ENCODE results near the gene SIAH2.

- TF ChIP-seq TCF12 (IDR thresholded peaks at IDR 0.05): no peak
- TF ChIP-seq, protein P1, sequence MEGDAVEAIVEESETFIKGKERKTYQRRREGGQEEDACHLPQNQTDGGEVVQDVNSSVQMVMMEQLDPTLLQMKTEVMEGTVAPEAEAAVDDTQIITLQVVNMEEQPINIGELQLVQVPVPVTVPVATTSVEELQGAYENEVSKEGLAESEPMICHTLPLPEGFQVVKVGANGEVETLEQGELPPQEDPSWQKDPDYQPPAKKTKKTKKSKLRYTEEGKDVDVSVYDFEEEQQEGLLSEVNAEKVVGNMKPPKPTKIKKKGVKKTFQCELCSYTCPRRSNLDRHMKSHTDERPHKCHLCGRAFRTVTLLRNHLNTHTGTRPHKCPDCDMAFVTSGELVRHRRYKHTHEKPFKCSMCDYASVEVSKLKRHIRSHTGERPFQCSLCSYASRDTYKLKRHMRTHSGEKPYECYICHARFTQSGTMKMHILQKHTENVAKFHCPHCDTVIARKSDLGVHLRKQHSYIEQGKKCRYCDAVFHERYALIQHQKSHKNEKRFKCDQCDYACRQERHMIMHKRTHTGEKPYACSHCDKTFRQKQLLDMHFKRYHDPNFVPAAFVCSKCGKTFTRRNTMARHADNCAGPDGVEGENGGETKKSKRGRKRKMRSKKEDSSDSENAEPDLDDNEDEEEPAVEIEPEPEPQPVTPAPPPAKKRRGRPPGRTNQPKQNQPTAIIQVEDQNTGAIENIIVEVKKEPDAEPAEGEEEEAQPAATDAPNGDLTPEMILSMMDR (IDR thresholded peaks at IDR 0.05): no peak
- no peak for TF ChIP-seq MAX (IDR thresholded peaks at IDR 0.05; ENCODE audit: low read depth)
- no peak for TF ChIP-seq TAF1 (IDR thresholded peaks at IDR 0.05; ENCODE audit: borderline replicate concordance, low read depth, low read length)
- no peak for TF ChIP-seq NRF1 (IDR thresholded peaks at IDR 0.05; ENCODE audit: low read depth, low read length)
- TF ChIP-seq EP300 (IDR thresholded peaks at IDR 0.05; ENCODE audit: borderline replicate concordance in 1 of 2, low read depth in 1 of 2, low read length in 1 of 2): no peak
- no peak for TF ChIP-seq RAD21 (IDR thresholded peaks at IDR 0.05; ENCODE audit: low read length)
- TF ChIP-seq JUND (IDR thresholded peaks at IDR 0.05): no peak
- no peak for TF ChIP-seq EZH2phosphoT487 (IDR thresholded peaks at IDR 0.05; ENCODE audit: borderline replicate concordance, low read depth)
- no peak for TF ChIP-seq SMC3 (IDR thresholded peaks at IDR 0.05; ENCODE audit: low read depth, low read length)
- no peak for TF ChIP-seq GABPA (IDR thresholded peaks at IDR 0.05; ENCODE audit: low read depth)
- no peak for TF ChIP-seq RXRA (IDR thresholded peaks at IDR 0.05; ENCODE audit: borderline replicate concordance, low read depth)
- TF ChIP-seq SIN3A (IDR thresholded peaks at IDR 0.05; ENCODE audit: borderline replicate concordance, low read depth, low read length): no peak
Measured at GRCh38 chr3:150786791-150787190, 23.8 kb upstream of the SIAH2 start.
